Inflammatory macrophage treated with lipopolysaccharide for 4 hours (primary cell): Measurements from ENCODE around the gene TRMT13.

Experiments used
- DNase-seq: peaks from one replicate; pipeline ENCODE4 v3.0.0-alpha.2; 2020

Gene TRMT13

GRCh38 chr1:100132566-100133477 is at the start of gene TRMT13, which contains the start of gene SASS6:
TRMT13 (plus strand) TSS chr1:100133163; CDS start chr1:100133169, 6 bp downstream.
SASS6 (minus strand) TSS chr1:100132930; CDS start chr1:100132814, 116 bp downstream.
- DNase-seq: peak; percentile 98

- no peak for DNase-seq
Measured at GRCh38 chr1:100087396-100087795, 45.6 kb upstream of the TRMT13 start.

- DNase-seq: no peak
Measured at GRCh38 chr1:100089082-100089481, 43.9 kb upstream of the TRMT13 start.

- DNase-seq: no peak
Measured at GRCh38 chr1:100090471-100090870, 42.5 kb upstream of the TRMT13 start.

GRCh38 chr1:100100202-100100601 is 32.8 kb upstream of the TRMT13 start:
- no peak for DNase-seq

- DNase-seq: no peak
Measured at GRCh38 chr1:100101564-100101963, 31.4 kb upstream of the TRMT13 start.

- DNase-seq: no peak
Measured at GRCh38 chr1:100107696-100108095, 25.3 kb upstream of the TRMT13 start.

GRCh38 chr1:100109554-100110066 is 23.4 kb upstream of the TRMT13 start:
- no peak for DNase-seq

GRCh38 chr1:100115524-100115923 is 17.4 kb upstream of the TRMT13 start:
- no peak for DNase-seq

- DNase-seq: no peak
Measured at GRCh38 chr1:100122177-100122576, 10.8 kb upstream of the TRMT13 start.

- no peak for DNase-seq
Measured at GRCh38 chr1:100127226-100127625, 5.7 kb upstream of the TRMT13 start.

- no peak for DNase-seq
Measured at GRCh38 chr1:100130552-100131077, 2.3 kb upstream of the TRMT13 start.

GRCh38 chr1:100131623-100132022 is 1.3 kb upstream of the TRMT13 start:
- no peak for DNase-seq

- DNase-seq: no peak
Measured at GRCh38 chr1:100134872-100135271, 1.9 kb downstream of the TRMT13 start.

GRCh38 chr1:100137602-100138001 is 4.6 kb downstream of the TRMT13 start:
- no peak for DNase-seq

GRCh38 chr1:100141192-100141591 is 8.2 kb downstream of the TRMT13 start:
- no peak for DNase-seq

- no peak for DNase-seq
Measured at GRCh38 chr1:100142343-100142742, 9.4 kb downstream of the TRMT13 start.

GRCh38 chr1:100145116-100145515 is 12.2 kb downstream of the TRMT13 start:
- no peak for DNase-seq

GRCh38 chr1:100146958-100147357 is 14.0 kb downstream of the TRMT13 start:
- DNase-seq: no peak

GRCh38 chr1:100147875-100148274 is 14.9 kb downstream of the TRMT13 start:
- DNase-seq: no peak

- DNase-seq: no peak
Measured at GRCh38 chr1:100151679-100152078, 18.7 kb downstream of the TRMT13 start.

GRCh38 chr1:100152271-100152670 is 19.3 kb downstream of the TRMT13 start:
- DNase-seq: peak; percentile 40

GRCh38 chr1:100162881-100163280 is 29.9 kb downstream of the TRMT13 start:
- no peak for DNase-seq

- no peak for DNase-seq
Measured at GRCh38 chr1:100164216-100164615, 31.3 kb downstream of the TRMT13 start.
